ENCODE data around the gene IDNK.

The IDNK gene

DNA sequence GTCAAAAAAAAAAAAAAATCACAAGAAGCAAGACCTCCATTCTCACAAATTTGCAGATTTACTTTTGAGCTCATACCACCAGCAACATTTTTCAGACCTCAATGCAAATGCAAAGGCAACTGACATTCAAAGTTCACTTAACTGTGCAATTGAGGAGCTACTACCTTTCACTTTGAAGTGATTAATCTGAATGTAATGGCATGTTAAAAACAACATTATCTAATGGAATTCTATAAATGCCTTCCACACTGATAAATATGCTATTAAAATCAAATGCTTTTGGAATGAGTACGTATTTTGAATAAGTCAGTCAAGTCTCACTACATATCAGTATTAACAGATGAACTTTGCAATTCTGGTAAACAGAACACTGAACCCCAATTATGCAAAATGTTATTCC is 52.5 kb downstream of the IDNK start:
- TF ChIP-seq, protein P1, sequence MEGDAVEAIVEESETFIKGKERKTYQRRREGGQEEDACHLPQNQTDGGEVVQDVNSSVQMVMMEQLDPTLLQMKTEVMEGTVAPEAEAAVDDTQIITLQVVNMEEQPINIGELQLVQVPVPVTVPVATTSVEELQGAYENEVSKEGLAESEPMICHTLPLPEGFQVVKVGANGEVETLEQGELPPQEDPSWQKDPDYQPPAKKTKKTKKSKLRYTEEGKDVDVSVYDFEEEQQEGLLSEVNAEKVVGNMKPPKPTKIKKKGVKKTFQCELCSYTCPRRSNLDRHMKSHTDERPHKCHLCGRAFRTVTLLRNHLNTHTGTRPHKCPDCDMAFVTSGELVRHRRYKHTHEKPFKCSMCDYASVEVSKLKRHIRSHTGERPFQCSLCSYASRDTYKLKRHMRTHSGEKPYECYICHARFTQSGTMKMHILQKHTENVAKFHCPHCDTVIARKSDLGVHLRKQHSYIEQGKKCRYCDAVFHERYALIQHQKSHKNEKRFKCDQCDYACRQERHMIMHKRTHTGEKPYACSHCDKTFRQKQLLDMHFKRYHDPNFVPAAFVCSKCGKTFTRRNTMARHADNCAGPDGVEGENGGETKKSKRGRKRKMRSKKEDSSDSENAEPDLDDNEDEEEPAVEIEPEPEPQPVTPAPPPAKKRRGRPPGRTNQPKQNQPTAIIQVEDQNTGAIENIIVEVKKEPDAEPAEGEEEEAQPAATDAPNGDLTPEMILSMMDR (IDR thresholded peaks at IDR 0.05; ENCODE audit: insufficient read depth, low read length, poor library complexity, severe bottlenecking), result no peak
- no peaks in the 10 kb centered on the region for H3K27me3 ChIP-seq (replicated peaks; ENCODE audit: control insufficient read depth, insufficient read depth, low read length)
- H3K4me3 ChIP-seq (replicated peaks; ENCODE audit: low read depth, low read length), result no peak overlapping the region
- DNase-seq (ENCODE audit: extremely low read depth, insufficient read length), result no peak
- H3K36me3 ChIP-seq (ENCODE audit: control insufficient read depth, insufficient read depth, low read length), result peaks cover 15% of the 10 kb centered on the region

DNA sequence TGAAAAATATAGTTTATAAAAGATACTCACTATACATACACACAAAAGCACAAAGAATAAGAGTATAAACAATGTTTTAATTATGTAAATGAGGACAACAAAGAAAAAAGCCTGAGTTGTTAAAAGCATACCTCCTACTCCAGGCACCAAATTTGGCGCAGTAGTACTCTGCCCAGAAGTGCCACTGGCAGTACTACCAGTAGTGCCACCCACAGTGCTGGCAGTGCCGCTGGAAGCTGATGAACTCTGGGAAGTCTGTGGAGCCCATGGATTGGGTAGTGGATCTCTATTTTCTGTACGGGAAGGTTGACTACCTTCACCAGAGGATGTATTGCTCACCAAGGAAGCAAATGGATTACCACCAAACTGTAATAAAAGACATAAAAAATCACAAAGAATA is 54.7 kb downstream of the IDNK start:
- no peak for DNase-seq (ENCODE audit: extremely low read depth, insufficient read length)
- H3K36me3 ChIP-seq (ENCODE audit: control insufficient read depth, insufficient read depth, low read length), result peaks cover 11% of the 10 kb centered on the region

DNA sequence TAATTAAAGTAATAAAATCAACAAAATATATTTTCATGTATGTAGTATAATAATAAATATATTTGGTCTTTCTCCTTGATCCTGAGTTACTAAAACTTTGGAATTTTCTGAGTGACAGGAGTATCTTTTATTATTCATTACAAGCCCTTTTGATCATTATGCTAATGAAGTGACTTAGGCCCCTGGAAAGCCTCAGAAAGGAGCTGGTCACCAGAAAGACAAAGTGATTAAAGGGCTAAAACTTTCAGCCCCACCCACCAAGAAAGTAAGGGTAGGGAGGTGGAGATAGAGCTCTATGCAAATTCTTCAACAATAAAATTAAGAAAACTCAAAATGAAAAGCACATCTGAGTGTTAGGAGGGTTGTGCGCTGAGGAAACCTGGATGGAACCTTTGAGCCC is 57.3 kb downstream of the IDNK start:
- Histone ChIP-seq H3K4me3 (replicated peaks; ENCODE audit: low read depth, low read length) (no peak overlapping the region), H3K36me3 (ENCODE audit: control insufficient read depth, insufficient read depth, low read length) (peaks cover 8% of the 10 kb centered on the region), H3K27me3 (replicated peaks; ENCODE audit: control insufficient read depth, insufficient read depth, low read length) (no peaks in the 10 kb centered on the region)
- no peak for DNase-seq (ENCODE audit: extremely low read depth, insufficient read length)
- TF ChIP-seq, protein P1 (IDR thresholded peaks at IDR 0.05; ENCODE audit: insufficient read depth, low read length, poor library complexity, severe bottlenecking), result no peak

More for the DNA sequence above, 54.7 kb downstream of the IDNK start:
- Histone ChIP-seq H3K4me3 (replicated peaks; ENCODE audit: low read depth, low read length) (no peak overlapping the region), H3K27me3 (replicated peaks; ENCODE audit: control insufficient read depth, insufficient read depth, low read length) (no peaks in the 10 kb centered on the region)
- TF ChIP-seq, protein P1 (IDR thresholded peaks at IDR 0.05; ENCODE audit: insufficient read depth, low read length, poor library complexity, severe bottlenecking), result no peak

DNA sequence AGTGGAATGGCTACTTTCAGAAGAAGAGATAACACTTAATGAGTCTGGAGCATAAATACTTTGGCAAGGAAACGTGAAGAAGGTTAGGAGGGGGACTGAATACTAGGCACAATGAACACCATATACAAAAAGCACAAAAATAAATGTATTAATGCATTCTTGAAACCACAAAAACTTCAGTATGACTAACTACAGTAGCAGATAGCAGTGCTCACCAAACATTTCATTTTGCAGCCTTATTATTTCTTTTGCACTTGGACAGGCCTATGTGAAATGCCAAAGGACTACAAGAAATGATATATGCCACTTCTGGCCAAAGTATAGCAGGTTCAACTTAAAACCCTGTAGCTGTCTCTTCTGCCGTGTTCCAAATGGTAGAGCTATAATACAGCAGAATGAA is 58.5 kb downstream of the IDNK start:
- Histone ChIP-seq H3K4me3 (replicated peaks; ENCODE audit: low read depth, low read length) (no peak overlapping the region), H3K27me3 (replicated peaks; ENCODE audit: control insufficient read depth, insufficient read depth, low read length) (no peaks in the 10 kb centered on the region), H3K36me3 (ENCODE audit: control insufficient read depth, insufficient read depth, low read length) (peaks cover 8% of the 10 kb centered on the region)
- TF ChIP-seq, protein P1 (IDR thresholded peaks at IDR 0.05; ENCODE audit: insufficient read depth, low read length, poor library complexity, severe bottlenecking), result no peak
- no peak for DNase-seq (ENCODE audit: extremely low read depth, insufficient read length)

DNA sequence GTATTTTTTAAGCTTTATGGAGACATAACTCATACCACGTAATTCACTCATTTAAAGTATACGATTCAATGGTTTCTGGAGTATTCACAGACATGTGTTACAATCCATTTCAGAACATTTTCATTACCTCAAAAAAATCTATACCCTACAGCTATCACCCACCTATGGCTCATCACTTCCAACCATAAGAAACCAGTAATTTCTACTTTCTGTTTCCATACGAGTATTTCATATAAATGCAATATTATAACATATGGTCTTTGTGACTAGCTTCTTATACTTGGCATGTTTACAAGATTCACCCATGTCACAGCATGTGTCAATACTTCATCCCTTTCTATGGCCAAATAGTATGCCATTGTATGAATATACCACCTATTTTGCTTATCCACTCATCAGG is 66.0 kb downstream of the IDNK start:
- no peak for DNase-seq (ENCODE audit: extremely low read depth, insufficient read length)
- Histone ChIP-seq H3K36me3 (ENCODE audit: control insufficient read depth, insufficient read depth, low read length) (no peaks in the 10 kb centered on the region; the same call in 1 of the 2 replicates), H3K27me3 (replicated peaks; ENCODE audit: control insufficient read depth, insufficient read depth, low read length) (no peaks in the 10 kb centered on the region), H3K4me3 (replicated peaks; ENCODE audit: low read depth, low read length) (no peak overlapping the region)
- TF ChIP-seq, protein P1 (IDR thresholded peaks at IDR 0.05; ENCODE audit: insufficient read depth, low read length, poor library complexity, severe bottlenecking), result no peak

DNA sequence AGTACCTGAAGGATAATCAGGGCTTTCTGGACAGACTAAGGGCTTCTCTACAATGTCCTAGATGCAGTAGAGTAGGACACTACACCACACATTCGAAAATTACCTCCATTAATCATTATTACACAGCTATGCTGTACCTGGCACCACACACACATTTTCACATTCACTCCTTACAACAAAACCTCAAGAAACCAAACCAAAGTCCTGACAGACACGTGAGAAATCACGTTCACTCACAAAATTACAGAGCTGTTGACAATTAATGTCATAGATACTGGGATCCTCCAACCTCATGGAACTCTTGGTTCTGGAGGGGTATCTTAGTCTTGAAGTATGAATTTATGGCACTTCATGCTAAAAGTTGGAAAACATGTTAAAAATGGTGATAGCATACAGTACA is 68.5 kb downstream of the IDNK start:
- Histone ChIP-seq H3K4me3 (replicated peaks; ENCODE audit: low read depth, low read length) (no peak overlapping the region), H3K27me3 (replicated peaks; ENCODE audit: control insufficient read depth, insufficient read depth, low read length) (no peaks in the 10 kb centered on the region), H3K36me3 (ENCODE audit: control insufficient read depth, insufficient read depth, low read length) (no peaks in the 10 kb centered on the region)
- TF ChIP-seq, protein P1 (IDR thresholded peaks at IDR 0.05; ENCODE audit: insufficient read depth, low read length, poor library complexity, severe bottlenecking), result no peak
- DNase-seq (ENCODE audit: extremely low read depth, insufficient read length), result no peak

Measured in GM06990 (cell line).